Stimulated activated CD8-positive, alpha-beta memory T cell treated with anti-CD3 and anti-CD28 coated beads, Interleukin-7, amount 100 ng/mL, for 48 hours (primary cell): ENCODE measurements around the gene SCLY.
"Not testable (repeated sequence)": the region's sequence is repeated elsewhere in the genome, so short reads cannot be mapped to it uniquely, and the experiment has no call there.

Experiments
- DNase-seq, 2 donors: peaks; one replicate each; pipeline ENCODE4 v3.0.0-alpha.2; 2020; ENCODE audit warnings: low read depth in 1 of 2; ENCODE audit errors: extremely low read depth in 1 of 2

The SCLY gene

GRCh38 chr2:238039985-238040384 lies 20.8 kb upstream of the SCLY start:
- no peak for DNase-seq

- no peak for DNase-seq
Measured at GRCh38 chr2:238040918-238041317, 19.9 kb upstream of the SCLY start.

- DNase-seq, result no peak
Measured at GRCh38 chr2:238042090-238042489, 18.7 kb upstream of the SCLY start.

GRCh38 chr2:238042849-238043584 lies 17.8 kb upstream of the SCLY start:
- DNase-seq, result no peak

- no peak for DNase-seq
Measured at GRCh38 chr2:238043851-238044250, 16.9 kb upstream of the SCLY start.

GRCh38 chr2:238045575-238045974 lies 15.2 kb upstream of the SCLY start:
- DNase-seq, result no peak

GRCh38 chr2:238046725-238047270 lies 14.0 kb upstream of the SCLY start:
- DNase-seq, result no peak

- no peak for DNase-seq
Measured at GRCh38 chr2:238053191-238053776, 7.5 kb upstream of the SCLY start.

GRCh38 chr2:238055841-238056240 lies 5.0 kb upstream of the SCLY start:
- no peak for DNase-seq

GRCh38 chr2:238057696-238058575 lies 2.9 kb upstream of the SCLY start:
- not testable (repeated sequence) for DNase-seq

- DNase-seq, result no peak
Measured at GRCh38 chr2:238059505-238059904, 1.3 kb upstream of the SCLY start.

- no peak for DNase-seq
Measured at GRCh38 chr2:238060096-238060541, 682 bp upstream of the SCLY start.

- DNase-seq, result peak in 1 of 2 donors; percentile 18
Measured at GRCh38 chr2:238061315-238062202, 758 bp downstream of the SCLY start.

- DNase-seq, result no peak
Measured at GRCh38 chr2:238063414-238064189, 2.8 kb downstream of the SCLY start.

- no peak for DNase-seq
Measured at GRCh38 chr2:238064376-238064775, 3.6 kb downstream of the SCLY start.

GRCh38 chr2:238065071-238065846 lies 4.5 kb downstream of the SCLY start:
- DNase-seq, result no peak

GRCh38 chr2:238066218-238066617 lies 5.4 kb downstream of the SCLY start:
- DNase-seq, result no peak

- DNase-seq, result not testable (repeated sequence)
Measured at GRCh38 chr2:238066718-238067117, 5.9 kb downstream of the SCLY start.

- no peak for DNase-seq
Measured at GRCh38 chr2:238067939-238068338, 7.1 kb downstream of the SCLY start.
